HEK293 (cell line): Measurements from ENCODE around the gene CST9L.

Experiments used
- CTCF ChIA-PET: fragments of 350-600 bp; formaldehyde crosslinking; extraction: SDS; loops from one replicate; lab custom pipeline; 2021; ENCODE audit warnings: antibody characterized with exemption; lab: Yijun Ruan, JAX
- POLR2A ChIA-PET: fragments of 300-600 bp; formaldehyde crosslinking; extraction: SDS; loops from one replicate; lab custom pipeline; 2020; ENCODE audit warnings: antibody characterized with exemption, inconsistent platforms; lab: Yijun Ruan, JAX
- H3K27ac ChIP-seq: fragments of 200-500 bp; sonication (Bioruptor generic); 2 replicates; pipeline ENCODE4 v1.5.1; 2014; ENCODE audit warnings: low read depth, low read length, control low read depth, inconsistent platforms; ENCODE audit errors: extremely low read depth
- H3K36me3 ChIP-seq, 2 experiments: fragments of 200-500 bp in 1 of 2; sonication (Bioruptor generic) in 1 of 2; 1 replicate in 1 of 2; 2 replicates in 1 of 2; pipeline ENCODE4 v1.5.1; 2014 to 2017; ENCODE audit warnings: inconsistent platforms in 2 of 2, low read length in 2 of 2; ENCODE audit not compliant: control insufficient read depth in 2 of 2, insufficient read depth in 1 of 2
- H3K4me1 ChIP-seq: fragments of 200-500 bp; sonication (Bioruptor generic); 2 replicates; pipeline ENCODE4 v1.5.1; 2014; ENCODE audit warnings: mild to moderate bottlenecking, low read length, inconsistent platforms; ENCODE audit not compliant: control insufficient read depth, insufficient read depth
- H3K4me3 ChIP-seq: 2 replicates; pipeline ENCODE4 v1.5.1; 2011; ENCODE audit warnings: low read depth, mild to moderate bottlenecking, control low read depth, low read length, moderate library complexity
- H3K9me3 ChIP-seq: fragments of 200-500 bp; sonication (Bioruptor generic); 2 replicates; pipeline ENCODE4 v1.5.1; 2014; ENCODE audit warnings: low read depth, low read length, inconsistent platforms; ENCODE audit not compliant: control insufficient read depth, insufficient read depth
- FEZF1 ChIP-seq: fragments of 450-650 bp; formaldehyde crosslinking; IDR thresholded peaks from 2 replicates; pipeline ENCODE4 v1.5.1; 2016; ENCODE audit warnings: missing biosample characterization, missing genetic modification characterization
- INSM2 ChIP-seq: fragments of 450-650 bp; formaldehyde crosslinking; IDR thresholded peaks from 2 replicates; pipeline ENCODE4 v1.5.1; 2016; ENCODE audit warnings: missing biosample characterization, missing genetic modification characterization
- MEIS1 ChIP-seq: sonication (generic); formaldehyde crosslinking; IDR thresholded peaks from 2 replicates; pipeline ENCODE4 v1.8.1; 2022; ENCODE audit warnings: missing genetic modification reagents, mild to moderate bottlenecking, borderline replicate concordance
- SCRT1 ChIP-seq: fragments of 450-650 bp; formaldehyde crosslinking; IDR thresholded peaks from 2 replicates; pipeline ENCODE4 v1.5.1; 2016; ENCODE audit warnings: missing biosample characterization, missing genetic modification characterization, borderline replicate concordance
- SP2 ChIP-seq: fragments of 450-650 bp; formaldehyde crosslinking; IDR thresholded peaks from 2 replicates; pipeline ENCODE4 v1.5.1; 2016; ENCODE audit warnings: missing biosample characterization, missing genetic modification characterization
- TCF7L2 ChIP-seq: IDR thresholded peaks from 2 replicates; pipeline ENCODE4 v1.6.1; 2011; ENCODE audit warnings: low read depth, mild to moderate bottlenecking, inconsistent platforms, low read length, moderate library complexity, borderline replicate concordance
- ZBTB11 ChIP-seq: fragments of 450-650 bp; formaldehyde crosslinking; conservative IDR thresholded peaks from 2 replicates; pipeline ENCODE4 v1.5.1; 2016; ENCODE audit warnings: low read depth, missing biosample characterization, missing genetic modification characterization
- ZBTB48 ChIP-seq: fragments of 450-650 bp; formaldehyde crosslinking; IDR thresholded peaks from 2 replicates; pipeline ENCODE4 v1.5.1; 2016; ENCODE audit warnings: missing biosample characterization, missing genetic modification characterization
- ZFP69B ChIP-seq: fragments of 450-650 bp; formaldehyde crosslinking; IDR thresholded peaks from 2 replicates; pipeline ENCODE4 v1.5.1; 2016; ENCODE audit warnings: missing biosample characterization, missing genetic modification characterization
- ZNF324 ChIP-seq: fragments of 450-650 bp; formaldehyde crosslinking; IDR thresholded peaks from 2 replicates; pipeline ENCODE4 v1.5.1; 2016; ENCODE audit warnings: missing biosample characterization, missing genetic modification characterization
- ZNF433 ChIP-seq: fragments of 450-650 bp; formaldehyde crosslinking; IDR thresholded peaks from 2 replicates; pipeline ENCODE4 v1.5.1; 2016; ENCODE audit warnings: missing biosample characterization, missing genetic modification characterization, low read depth
- ZNF639 ChIP-seq: fragments of 450-650 bp; formaldehyde crosslinking; IDR thresholded peaks from 2 replicates; pipeline ENCODE4 v1.5.1; 2016; ENCODE audit warnings: missing biosample characterization, missing genetic modification characterization
- ZNF645 ChIP-seq: fragments of 450-650 bp; formaldehyde crosslinking; IDR thresholded peaks from 2 replicates; pipeline ENCODE4; 2016; ENCODE audit warnings: missing biosample characterization, missing genetic modification characterization
- ZNF664 ChIP-seq: fragments of 450-650 bp; formaldehyde crosslinking; IDR thresholded peaks from 2 replicates; pipeline ENCODE4 v1.5.1; 2016; ENCODE audit warnings: missing biosample characterization, missing genetic modification characterization
- ZNF704 ChIP-seq: fragments of 450-650 bp; formaldehyde crosslinking; IDR thresholded peaks from 2 replicates; pipeline ENCODE4 v1.5.1; 2016; ENCODE audit warnings: missing biosample characterization, missing genetic modification characterization
- ZNF777 ChIP-seq: fragments of 450-650 bp; formaldehyde crosslinking; IDR thresholded peaks from 2 replicates; pipeline ENCODE4 v1.5.1; 2017; ENCODE audit warnings: missing biosample characterization, missing genetic modification characterization, borderline replicate concordance
- ZSCAN23 ChIP-seq: fragments of 450-650 bp; formaldehyde crosslinking; IDR thresholded peaks from 2 replicates; pipeline ENCODE4 v1.5.1; 2016; ENCODE audit warnings: missing biosample characterization, missing genetic modification characterization

CST9L gene

GRCh38 chr20:23603321-23603720 is 35.0 kb upstream of the CST9L start:
- ChIA-PET POLR2A (no interaction called here), CTCF (interaction anchor here (0.6 to 9.3 kb wide), 2 partner anchors 160 to 184 kb away, joined by 3 to 84 read pairs; no protein-coding TSS in a partner anchor)

GRCh38 chr20:23602699-23603098 is 34.4 kb upstream of the CST9L start:
- ChIA-PET POLR2A (no interaction called here), CTCF (interaction anchor here (0.7 to 9.3 kb wide), 3 partner anchors 156 to 185 kb away, joined by 4 to 84 read pairs (median 4); no protein-coding TSS in a partner anchor)
- no peak for TF ChIP-seq ZNF645 (tag by site-specific recombination)
- no peak for TF ChIP-seq ZNF433
- no peak for TF ChIP-seq SCRT1 (tag by site-specific recombination)
- no peak for TF ChIP-seq INSM2
- TF ChIP-seq ZNF639 (tag by site-specific recombination), result no peak
- no peak for TF ChIP-seq ZFP69B (tag by site-specific recombination)
- TF ChIP-seq ZNF704 (tag by site-specific recombination), result no peak
- no peaks in the 10 kb centered on the region for H3K9me3 ChIP-seq
- H3K4me1 ChIP-seq, result no peaks in the 10 kb centered on the region
- H3K36me3 ChIP-seq, result no peaks in the 10 kb centered on the region
- H3K4me3 ChIP-seq, result no peak overlapping the region
- no peak overlapping the region for H3K27ac ChIP-seq

More at GRCh38 chr20:23603321-23603720, 35.0 kb upstream of the CST9L start:
- TF ChIP-seq ZBTB11 (tag by site-specific recombination), result no peak
- TF ChIP-seq FEZF1, result no peak
- H3K36me3 ChIP-seq, result no peaks in the 10 kb centered on the region
- no peaks in the 10 kb centered on the region for H3K4me1 ChIP-seq
- H3K27ac ChIP-seq, result no peak overlapping the region
- H3K4me3 ChIP-seq, result no peak overlapping the region
- no peaks in the 10 kb centered on the region for H3K9me3 ChIP-seq

GRCh38 chr20:23602241-23602640 is 34.0 kb upstream of the CST9L start:
- no peak for TF ChIP-seq SP2 (tag by site-specific recombination)
- no peak for TF ChIP-seq ZNF777 (tag by site-specific recombination)
- no peak for TF ChIP-seq ZNF664
- TF ChIP-seq ZBTB11 (tag by site-specific recombination), result no peak
- no peak for TF ChIP-seq ZSCAN23 (tag by site-specific recombination)
- no peak for TF ChIP-seq ZNF324 (tag by site-specific recombination)
- TF ChIP-seq TCF7L2, result no peak
- no peak for TF ChIP-seq SCRT1 (tag by site-specific recombination)
- no peak for TF ChIP-seq MEIS1 (CRISPR knock-in tag)
- TF ChIP-seq ZBTB48, result no peak
- TF ChIP-seq, all 188 proteins: peak for 0
- Histone ChIP-seq H3K36me3 (no peaks in the 10 kb centered on the region), H3K4me1 (no peaks in the 10 kb centered on the region), H3K4me3 (no peak overlapping the region), H3K9me3 (no peaks in the 10 kb centered on the region), H3K27ac (no peak overlapping the region)
- POLR2A ChIA-PET, result no interaction called here
- CTCF ChIA-PET, result interaction anchor here (0.6 to 9.3 kb wide), 4 partner anchors 155 to 184 kb away, joined by 3 to 84 read pairs (median 4); no protein-coding TSS in a partner anchor
